HepG2 (cell line): Measurements from ENCODE around the gene TLCD5. TPM values are rescaled to one million over a fixed set of nuclear protein-coding genes. Genes with fewer than 3 reads are reported as not detected.

Experiments
- ATF1 ChIP-seq: IDR thresholded peaks from 2 replicates; pipeline ENCODE4 v1.6.1; 2016; ENCODE audit warnings: mild to moderate bottlenecking, control low read depth
- DZIP1 ChIP-seq: sonication (generic); formaldehyde crosslinking; IDR thresholded peaks from 2 replicates; pipeline ENCODE4 v1.5.0; 2020; ENCODE audit warnings: mild to moderate bottlenecking, missing genetic modification reagents
- SNAI1 ChIP-seq: sonication (generic); formaldehyde crosslinking; IDR thresholded peaks from 2 replicates; pipeline ENCODE4 v1.5.0; 2020; ENCODE audit warnings: mild to moderate bottlenecking, missing genetic modification reagents, borderline replicate concordance
- ZBTB4 ChIP-seq: sonication (generic); formaldehyde crosslinking; IDR thresholded peaks from 2 replicates; pipeline ENCODE4 v1.4.0; 2020; ENCODE audit warnings: missing genetic modification reagents, mild to moderate bottlenecking, borderline replicate concordance
- ZHX2 ChIP-seq, 2 experiments: sonication (generic) in 1 of 2; formaldehyde crosslinking in 1 of 2; IDR thresholded peaks; 2 replicates each; pipeline versions ENCODE4 v1.6.1 to v1.9.0; 2014 to 2022; ENCODE audit warnings: antibody characterized with exemption in 1 of 2, borderline replicate concordance in 1 of 2, inconsistent platforms in 1 of 2, low read depth in 1 of 2, missing genetic modification reagents in 1 of 2
- ZNF572 ChIP-seq: sonication (generic); formaldehyde crosslinking; IDR thresholded peaks from 2 replicates; pipeline ENCODE4 v1.5.1; 2020; ENCODE audit warnings: mild to moderate bottlenecking, missing genetic modification reagents
- polyA plus RNA-seq, 8 experiments: library from polyadenylated mRNA; depleted of rRNA in 3 of 8; stranded (reverse) in 7 of 8; unstranded in 1 of 8; fragments of >200 nt; fragmentation: Illumina TruSeq in 4 of 8; extraction: Trizol in 4 of 8; gene quantifications; 2 replicates each; pipeline versions ENCODE4 v1.2.1 to v1.2.3, GENCODE V29; 2011 to 2016; ENCODE audit warnings: low read depth in 4 of 8, missing spikeins in 1 of 8, mixed read lengths in 1 of 8; ENCODE audit not compliant: insufficient read depth in 1 of 8
- total RNA-seq, 5 experiments: library from RNA; depleted of rRNA; stranded (reverse); fragments of >200 nt; fragmentation: Illumina TruSeq; extraction: Trizol; gene quantifications; 2 replicates each; pipeline ENCODE4 v1.2.3, GENCODE V29; 2016; ENCODE audit warnings: low read depth in 1 of 5
- TF ChIP-seq, protein P1 (sequence below): sonication (generic); formaldehyde crosslinking; IDR thresholded peaks from 2 replicates; pipeline ENCODE4 v1.5.0; 2020; ENCODE audit warnings: mild to moderate bottlenecking, missing genetic modification reagents, moderate library complexity
- TF ChIP-seq, protein P2 (sequence below): sonication (generic); formaldehyde crosslinking; IDR thresholded peaks from 2 replicates; pipeline ENCODE4 v1.9.0; 2021; ENCODE audit warnings: missing genetic modification reagents, borderline replicate concordance

TLCD5 gene
- total and polyA plus RNA-seq, 2 of the 13 experiments (the other 11 are each of a cell fraction or from before 2014, with no cell fraction given): 6.1 to 7.6 TPM

DNA sequence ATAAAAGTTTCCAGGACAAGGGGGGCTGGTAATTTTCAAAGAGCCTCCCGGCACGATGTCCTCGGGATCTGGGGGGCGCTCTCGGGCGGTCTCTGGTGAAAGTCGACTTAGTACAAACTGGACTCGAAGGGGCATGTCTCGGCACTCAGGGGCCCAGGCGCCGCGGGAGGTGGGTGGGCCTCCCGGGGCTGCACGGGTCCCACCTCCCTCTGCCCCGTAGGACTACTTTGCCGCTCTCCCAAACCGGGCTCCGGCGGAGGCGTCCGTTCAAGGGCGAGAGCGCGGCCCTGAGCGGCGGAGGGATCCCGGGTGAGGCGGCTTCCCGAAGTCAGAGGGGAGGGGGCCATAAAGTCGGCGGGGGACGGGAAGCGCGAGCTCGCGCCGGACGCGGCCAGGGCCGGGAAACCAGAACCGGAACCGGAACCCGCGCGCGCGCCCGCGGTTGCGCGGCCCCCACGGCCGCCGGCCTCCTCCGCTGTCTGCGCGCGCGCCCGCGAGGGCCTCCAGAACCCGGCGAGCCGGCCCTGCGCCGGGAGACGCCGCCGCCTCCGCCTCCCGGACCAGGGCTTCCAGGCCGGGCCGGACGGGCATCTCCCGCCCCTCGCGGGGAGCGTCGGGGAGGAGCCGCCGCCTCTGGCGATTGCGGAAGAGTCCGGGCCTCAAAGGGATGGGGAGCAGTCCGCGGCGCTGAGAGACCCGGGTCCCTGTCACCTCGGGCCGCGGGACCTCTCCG lies 11.0 kb downstream of the TLCD5 start, which contains the start of gene ARHGEF12 (continued):
- TF ChIP-seq ZHX2 (IDR thresholded peaks at IDR 0.05; ENCODE audit: low read depth): peak; percentile 82
- TF ChIP-seq ZHX2 (CRISPR knock-in tag; IDR thresholded peaks at IDR 0.05; ENCODE audit: borderline replicate concordance): no peak
- no peak for TF ChIP-seq SNAI1 (CRISPR knock-in tag)
- TF ChIP-seq ZBTB4 (CRISPR knock-in tag): peak; percentile 61; the same call in 1 of the 2 replicates
- TF ChIP-seq, protein P1, sequence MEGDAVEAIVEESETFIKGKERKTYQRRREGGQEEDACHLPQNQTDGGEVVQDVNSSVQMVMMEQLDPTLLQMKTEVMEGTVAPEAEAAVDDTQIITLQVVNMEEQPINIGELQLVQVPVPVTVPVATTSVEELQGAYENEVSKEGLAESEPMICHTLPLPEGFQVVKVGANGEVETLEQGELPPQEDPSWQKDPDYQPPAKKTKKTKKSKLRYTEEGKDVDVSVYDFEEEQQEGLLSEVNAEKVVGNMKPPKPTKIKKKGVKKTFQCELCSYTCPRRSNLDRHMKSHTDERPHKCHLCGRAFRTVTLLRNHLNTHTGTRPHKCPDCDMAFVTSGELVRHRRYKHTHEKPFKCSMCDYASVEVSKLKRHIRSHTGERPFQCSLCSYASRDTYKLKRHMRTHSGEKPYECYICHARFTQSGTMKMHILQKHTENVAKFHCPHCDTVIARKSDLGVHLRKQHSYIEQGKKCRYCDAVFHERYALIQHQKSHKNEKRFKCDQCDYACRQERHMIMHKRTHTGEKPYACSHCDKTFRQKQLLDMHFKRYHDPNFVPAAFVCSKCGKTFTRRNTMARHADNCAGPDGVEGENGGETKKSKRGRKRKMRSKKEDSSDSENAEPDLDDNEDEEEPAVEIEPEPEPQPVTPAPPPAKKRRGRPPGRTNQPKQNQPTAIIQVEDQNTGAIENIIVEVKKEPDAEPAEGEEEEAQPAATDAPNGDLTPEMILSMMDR (CRISPR knock-in tag): peak; percentile 75
- TF ChIP-seq DZIP1 (CRISPR knock-in tag): peak; percentile 79; the same call in 1 of the 2 replicates
- TF ChIP-seq, protein P2, sequence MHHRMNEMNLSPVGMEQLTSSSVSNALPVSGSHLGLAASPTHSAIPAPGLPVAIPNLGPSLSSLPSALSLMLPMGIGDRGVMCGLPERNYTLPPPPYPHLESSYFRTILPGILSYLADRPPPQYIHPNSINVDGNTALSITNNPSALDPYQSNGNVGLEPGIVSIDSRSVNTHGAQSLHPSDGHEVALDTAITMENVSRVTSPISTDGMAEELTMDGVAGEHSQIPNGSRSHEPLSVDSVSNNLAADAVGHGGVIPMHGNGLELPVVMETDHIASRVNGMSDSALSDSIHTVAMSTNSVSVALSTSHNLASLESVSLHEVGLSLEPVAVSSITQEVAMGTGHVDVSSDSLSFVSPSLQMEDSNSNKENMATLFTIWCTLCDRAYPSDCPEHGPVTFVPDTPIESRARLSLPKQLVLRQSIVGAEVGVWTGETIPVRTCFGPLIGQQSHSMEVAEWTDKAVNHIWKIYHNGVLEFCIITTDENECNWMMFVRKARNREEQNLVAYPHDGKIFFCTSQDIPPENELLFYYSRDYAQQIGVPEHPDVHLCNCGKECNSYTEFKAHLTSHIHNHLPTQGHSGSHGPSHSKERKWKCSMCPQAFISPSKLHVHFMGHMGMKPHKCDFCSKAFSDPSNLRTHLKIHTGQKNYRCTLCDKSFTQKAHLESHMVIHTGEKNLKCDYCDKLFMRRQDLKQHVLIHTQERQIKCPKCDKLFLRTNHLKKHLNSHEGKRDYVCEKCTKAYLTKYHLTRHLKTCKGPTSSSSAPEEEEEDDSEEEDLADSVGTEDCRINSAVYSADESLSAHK (CRISPR knock-in tag): no peak
- no peak for TF ChIP-seq ATF1
- TF ChIP-seq ZNF572 (CRISPR knock-in tag): peak; percentile 79; the same call in 1 of the 2 replicates
